RPMI7951 (cell line): ENCODE results near the gene DNER. TPM values are rescaled to one million over a fixed set of nuclear protein-coding genes. Genes with fewer than 3 reads are reported as not detected.
A peak's percentile ranks its signal among the peaks of the same experiment; 100 is the strongest.
"Not testable (repeated sequence)": the region's sequence is repeated elsewhere in the genome, so short reads cannot be mapped to it uniquely, and the experiment has no call there.

ENCODE experiments used
- DNase-seq: peaks from one replicate; pipeline ENCODE4 v3.0.0-alpha.2; 2012; ENCODE audit warnings: low read depth
- total RNA-seq: library from RNA; depleted of rRNA; stranded (reverse); fragments of >200 nt; shearing (Covaris generic); gene quantifications from 2 replicates; pipeline ENCODE4 v1.2.3, GENCODE V29; 2014

Gene DNER
- total RNA-seq, 1 experiment from 2014 or later: 126 TPM

GRCh38 chr2:229405796-229406195, 308.6 kb downstream of the DNER start:
- DNase-seq: no peak

DNA sequence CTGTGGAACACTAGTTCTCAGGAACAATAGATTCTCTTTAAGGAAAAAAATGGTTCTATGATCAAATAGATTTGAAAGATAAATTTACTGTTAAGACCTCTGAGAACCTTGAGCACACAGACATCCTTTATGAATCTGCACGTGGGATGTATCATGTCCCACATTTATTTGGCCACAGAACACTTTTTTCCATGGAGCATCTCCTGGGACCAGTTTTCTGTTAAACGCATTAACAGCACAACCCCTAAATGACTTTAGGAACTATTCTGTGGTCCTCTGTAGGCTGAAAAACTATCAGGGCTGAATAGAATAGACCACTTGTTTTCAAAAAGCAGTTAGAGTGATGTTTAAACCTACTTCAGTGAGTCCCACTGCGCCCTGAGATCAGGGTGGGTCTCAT, 311.1 kb downstream of the DNER start:
- no peak for DNase-seq

DNA sequence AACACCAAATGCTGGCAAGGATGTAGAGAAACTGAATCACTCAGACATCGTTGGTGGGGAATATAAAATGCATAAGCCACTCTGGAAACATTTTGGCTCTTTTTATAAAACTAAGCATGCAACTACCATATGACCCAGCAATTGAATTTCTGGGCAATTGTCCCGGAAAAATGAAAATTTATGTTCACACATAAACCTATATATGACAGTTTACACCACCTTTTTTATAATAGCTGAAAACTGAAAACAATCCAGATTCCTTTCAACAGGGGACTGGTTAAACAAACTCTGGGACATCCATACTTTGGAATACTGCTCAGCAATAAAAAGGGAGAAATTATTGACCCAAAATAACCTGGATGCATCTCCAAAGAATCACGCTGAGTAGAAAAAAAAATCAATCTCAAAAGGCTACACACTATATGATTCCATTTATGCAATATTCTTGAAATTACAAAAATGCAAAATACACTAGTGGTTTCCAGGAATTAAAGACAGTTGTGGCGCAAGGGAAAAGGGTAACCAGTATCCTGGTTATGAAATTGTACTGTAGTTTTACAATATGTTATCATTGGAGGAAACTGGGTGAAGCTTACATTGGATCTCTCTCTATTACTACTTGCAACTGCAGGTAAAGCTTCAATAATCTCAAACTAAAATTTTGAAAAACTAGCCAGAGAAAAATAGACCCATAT, 313.0 kb downstream of the DNER start:
- no peak for DNase-seq

- no peak for DNase-seq
These were observed 320.4 kb downstream of the DNER start for GRCh38 chr2:229393926-229394325.

DNA sequence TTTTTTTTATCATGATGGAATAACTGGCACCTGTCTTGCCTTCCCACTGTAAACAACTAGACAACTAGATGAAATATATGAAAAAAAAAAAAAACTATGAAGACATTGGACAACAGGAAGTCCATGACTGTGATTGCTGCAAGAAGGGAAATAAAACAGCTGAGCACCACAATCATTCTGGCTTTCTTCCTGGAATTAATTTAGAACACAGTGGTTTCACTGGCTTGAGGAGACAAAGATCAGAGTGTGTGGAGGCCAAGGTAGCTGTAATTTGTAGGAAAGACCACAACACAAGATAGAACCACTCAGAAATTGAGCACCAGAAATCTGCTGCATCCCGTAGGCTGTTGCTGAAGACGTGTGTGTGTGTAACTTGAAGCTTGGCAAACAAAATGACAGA, 322.2 kb downstream of the DNER start:
- peak; percentile 78 for DNase-seq

DNA sequence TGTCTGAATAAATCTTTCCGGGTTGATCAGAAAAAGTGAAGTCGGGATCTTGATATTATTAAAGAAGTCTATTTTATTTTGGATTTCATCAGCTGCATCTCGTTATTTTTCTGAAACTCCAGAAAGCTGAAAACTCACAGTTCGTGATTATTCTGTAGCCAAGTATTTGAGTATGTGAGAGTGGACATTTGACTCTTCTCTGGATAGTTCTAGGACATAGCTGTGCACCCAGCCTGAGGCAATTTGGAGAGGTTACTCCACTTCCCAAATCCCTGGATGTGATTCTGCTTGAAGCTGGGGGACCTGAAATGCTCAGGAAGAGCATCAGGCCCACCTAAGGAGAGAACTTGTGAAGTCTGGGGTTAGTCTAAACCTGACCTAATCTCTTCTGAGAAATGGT, 325.6 kb downstream of the DNER start:
- no peak for DNase-seq

DNA sequence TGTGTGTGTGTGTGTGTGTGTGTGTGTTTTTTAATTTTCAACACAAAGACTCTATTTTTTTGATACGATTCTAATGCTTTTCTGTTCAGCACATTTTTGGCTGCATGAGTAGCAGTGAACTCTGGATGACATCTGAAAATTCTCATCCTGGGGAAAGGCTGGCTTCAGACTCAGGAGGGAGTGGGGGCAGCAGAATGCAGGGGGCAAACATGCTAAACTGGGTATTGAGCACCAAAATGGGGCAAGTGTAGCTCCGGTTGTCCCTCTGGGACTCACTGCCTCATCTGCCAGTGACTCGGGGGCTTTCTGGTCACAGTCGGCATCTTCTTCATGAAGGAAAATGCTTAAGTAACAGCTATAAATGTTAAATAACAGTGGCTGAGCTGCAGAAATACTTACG, 326.5 kb downstream of the DNER start:
- DNase-seq: no peak

DNA sequence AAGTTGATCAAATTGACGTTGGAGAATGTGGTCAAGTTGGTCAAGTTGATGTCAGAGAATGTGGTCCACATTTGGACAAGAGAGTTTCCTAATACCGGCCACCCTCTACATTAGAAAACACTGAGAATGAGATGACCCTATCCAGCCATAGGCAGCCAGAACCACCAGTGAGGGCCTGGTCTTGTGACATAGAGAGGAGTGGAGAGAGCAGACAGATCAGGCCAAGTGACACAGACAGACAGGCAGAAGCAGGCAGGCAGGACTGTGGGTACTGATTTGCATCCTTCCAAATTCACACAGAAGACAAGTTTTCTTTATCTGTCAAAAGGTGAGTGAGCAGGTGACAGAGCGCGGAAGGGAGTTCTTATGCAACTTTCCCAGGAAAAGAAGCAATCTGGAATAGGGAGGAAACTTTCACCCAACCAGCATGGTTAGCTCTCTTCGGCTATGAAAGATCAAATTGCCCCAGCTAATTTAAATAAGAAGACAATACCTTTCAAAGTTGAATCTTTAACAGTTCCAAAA, 334.2 kb downstream of the DNER start:
- peak; percentile 51 for DNase-seq

DNA sequence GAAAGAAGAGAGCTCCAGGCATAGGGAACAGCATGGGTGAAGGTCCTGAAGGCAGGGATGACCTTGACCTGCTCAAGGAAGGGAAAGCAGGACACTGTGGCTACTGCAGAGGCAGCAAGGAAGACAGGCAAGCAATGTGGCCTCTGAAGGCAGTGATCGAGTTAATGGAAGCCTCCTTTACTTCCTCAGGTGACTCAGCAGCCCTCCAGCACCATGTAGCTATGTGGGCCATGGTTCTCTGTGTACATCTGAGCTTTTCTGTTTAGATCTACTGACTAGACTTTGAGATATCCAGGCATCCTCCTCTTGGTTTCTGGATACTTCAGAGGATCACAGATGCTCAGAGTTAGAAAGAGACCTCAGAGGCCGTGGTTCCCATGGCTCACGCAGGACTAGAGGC, 336.0 kb downstream of the DNER start:
- DNase-seq: peak; percentile 63

DNA sequence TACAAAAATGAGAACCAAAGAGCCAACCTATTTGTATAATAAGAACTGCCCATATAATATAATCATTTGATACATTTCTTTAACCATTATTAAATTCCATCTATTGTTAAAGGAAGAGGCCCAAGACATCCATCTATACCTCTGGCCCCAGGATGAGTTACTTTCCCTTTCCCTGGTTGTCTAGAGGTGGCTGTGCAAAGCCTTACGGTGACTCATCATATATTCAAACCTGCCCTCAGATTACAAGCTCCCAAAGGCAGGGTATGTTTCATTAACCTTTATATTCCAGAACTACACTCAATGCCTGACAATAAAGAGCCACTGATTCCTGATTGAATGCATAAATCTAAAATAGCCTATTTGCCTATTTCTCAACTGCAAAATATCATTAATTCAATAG, 337.5 kb downstream of the DNER start:
- DNase-seq: peak; percentile 70

DNA sequence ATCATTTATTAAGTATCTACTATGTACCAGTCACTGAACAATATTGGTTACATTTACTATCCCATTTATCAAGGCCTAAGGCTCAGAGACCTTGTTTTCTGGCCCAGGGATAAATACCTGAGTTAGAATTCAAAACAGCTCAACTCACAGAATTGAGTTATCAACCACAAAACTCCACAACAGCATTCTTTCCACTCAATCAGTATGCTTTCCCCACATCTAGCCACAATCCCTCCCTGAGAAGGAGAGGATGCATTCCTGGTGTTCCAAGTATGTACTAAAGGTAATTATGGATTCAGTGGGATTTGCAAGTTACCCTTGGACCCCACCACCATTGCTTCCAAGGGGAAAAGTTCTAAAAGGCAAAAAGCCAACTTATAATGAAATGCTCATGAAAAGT, 339.1 kb downstream of the DNER start:
- no peak for DNase-seq

DNA sequence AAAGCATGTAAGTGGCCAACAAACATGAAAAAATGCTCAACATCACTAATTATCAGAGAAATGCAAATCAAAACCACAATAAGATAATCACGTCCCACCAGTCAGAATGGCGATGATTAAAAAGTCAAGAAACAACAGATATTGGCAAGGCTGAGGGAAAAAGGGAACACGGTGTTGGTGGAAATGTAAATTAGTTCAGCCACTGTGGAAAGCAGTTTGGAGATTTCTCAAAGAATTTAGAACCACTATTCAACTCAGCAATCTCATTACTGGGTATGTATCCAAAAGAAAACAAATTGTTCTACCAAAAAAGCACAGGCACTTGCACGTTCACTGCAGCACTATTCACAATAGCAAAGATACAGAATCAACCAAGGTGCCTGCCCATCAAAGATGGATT, 341.0 kb downstream of the DNER start:
- DNase-seq: not testable (repeated sequence)

- no peak for DNase-seq
These were observed 342.1 kb downstream of the DNER start for GRCh38 chr2:229372207-229372606.

DNA sequence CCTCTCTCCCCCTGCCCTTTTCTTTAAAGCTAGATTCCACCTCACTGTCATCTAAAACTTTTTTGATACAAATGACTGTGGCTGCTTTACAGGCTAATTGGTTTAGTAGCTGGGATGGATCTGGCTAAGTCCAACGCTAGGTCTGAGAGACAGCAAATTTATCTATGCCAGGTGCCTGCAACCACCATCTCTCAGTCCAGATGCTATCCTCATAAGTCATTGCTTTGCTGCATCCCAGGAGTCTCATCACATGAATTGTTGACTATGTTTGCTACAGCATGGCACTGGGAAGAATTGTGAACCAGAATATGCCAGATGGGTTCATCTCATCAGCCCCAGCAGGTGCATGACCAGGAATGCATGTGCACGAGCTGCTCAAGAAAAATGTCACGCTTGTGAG, 343.3 kb downstream of the DNER start:
- no peak for DNase-seq

DNA sequence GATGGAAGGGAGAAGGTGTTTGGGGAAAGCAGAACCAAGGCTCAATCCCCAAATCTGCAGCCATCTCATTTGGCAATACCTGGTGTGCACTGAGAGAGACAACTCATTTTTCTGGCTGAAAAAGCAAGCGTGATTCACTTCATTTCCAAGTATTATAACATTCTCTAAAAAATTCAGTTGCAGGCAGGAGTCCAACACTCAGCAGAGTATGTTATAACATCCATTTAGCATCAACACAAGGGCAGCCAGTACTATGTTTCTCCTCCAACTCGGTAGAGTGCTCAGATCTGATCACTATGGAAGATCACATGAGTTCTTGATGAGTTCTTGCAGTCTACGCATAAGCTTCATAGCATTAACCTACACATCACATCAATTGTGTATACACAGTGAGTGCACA, 343.8 kb downstream of the DNER start:
- DNase-seq: no peak

DNA sequence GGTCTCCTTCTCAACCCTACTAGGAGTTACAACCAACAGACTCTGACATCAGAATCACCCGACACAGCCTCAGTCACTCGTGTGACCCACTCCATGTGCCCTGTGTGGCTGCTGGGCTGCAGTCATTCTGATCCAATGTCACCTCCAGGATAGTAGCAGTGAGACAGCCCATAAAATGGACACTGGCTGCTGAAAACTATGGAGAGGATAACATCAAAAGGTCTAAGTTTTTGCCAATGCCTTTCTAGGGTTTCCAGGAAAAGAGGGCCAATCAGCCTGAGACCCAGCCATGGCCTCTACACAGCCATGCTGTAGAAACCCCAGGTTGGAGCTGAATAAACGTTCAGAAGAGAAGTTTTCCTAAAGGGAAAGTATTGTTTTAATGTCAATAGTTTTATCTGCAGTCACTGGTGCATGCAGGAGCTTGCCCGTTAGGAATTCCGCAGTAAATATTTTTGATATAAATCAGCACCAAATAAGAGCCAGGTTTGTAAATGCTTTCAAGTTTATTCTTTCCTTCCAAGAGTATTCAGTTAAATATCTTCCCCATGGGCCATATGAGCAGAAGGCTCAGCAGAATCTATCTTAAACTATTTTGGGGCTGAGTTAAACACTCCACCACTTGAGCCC, 351.1 kb downstream of the DNER start:
- no peak for DNase-seq

DNA sequence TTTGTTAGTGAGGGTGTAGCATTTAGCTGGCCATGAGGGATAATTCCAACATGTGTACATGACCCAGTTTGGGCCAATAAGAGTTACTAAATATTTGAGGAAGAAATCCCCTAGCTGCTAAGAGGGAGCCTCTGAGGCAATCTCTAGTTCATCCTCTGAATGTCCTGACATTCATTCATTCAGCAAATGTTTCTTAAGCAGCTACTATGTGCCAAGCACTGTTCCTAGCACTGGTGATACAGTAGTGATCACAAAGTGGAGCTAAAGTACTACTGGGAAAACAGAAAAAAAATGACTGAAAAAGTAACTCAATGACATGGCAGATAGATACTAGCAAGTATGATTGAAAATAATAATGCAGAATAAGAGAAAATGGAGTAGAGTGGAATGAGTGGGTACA, 363.5 kb downstream of the DNER start:
- DNase-seq: no peak

DNA sequence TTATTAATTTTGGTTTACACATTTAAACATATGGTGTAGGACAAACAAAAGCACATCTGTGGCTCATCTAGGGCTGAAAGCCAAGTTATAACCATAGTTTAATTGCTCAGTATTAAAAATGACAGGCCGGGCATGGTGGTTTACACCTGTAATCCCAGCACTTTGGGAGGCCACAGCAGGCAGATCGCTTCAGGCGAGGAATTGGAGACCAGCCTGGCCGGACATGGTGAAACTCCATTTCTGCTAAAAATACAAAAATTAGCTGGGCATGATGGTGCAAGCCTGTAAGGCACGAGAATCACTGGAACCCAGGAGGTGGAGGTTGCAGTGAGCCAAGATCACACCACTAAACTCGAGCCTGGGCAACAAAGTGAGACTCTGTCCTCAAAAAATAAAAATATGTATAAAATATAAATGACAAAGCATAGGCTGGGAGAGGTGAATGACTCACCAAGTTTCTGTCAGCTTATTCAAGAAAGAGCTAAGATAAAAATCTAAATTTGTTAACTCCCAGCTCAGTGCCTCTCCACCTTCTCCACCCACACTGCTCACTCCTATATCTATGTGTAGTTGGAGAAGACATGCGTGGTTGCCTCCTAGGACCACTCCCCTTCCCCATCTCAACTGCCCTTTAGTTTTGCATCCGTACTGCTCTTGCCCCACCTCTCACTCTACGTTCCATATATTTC, 364.1 kb downstream of the DNER start:
- DNase-seq: peak; percentile 62

DNA sequence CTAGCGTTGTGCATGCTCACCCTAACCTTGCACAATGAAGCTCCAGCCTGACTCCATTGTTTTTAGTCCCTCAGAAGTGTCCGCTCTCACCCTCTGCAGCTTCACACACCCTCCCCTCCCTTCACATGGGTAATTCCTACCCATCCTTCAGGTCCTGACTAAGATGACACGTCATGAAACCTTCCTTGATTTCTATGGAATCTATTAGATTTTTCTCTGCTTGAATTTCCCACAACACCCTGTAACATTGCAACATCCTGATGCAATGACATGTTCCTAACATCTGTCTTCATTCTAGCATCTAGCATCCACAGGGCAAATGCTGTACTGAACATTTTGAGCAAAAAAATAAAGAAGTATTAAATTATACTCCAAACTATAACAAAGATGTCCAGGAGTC, 366.2 kb downstream of the DNER start:
- DNase-seq: peak; percentile 59

DNA sequence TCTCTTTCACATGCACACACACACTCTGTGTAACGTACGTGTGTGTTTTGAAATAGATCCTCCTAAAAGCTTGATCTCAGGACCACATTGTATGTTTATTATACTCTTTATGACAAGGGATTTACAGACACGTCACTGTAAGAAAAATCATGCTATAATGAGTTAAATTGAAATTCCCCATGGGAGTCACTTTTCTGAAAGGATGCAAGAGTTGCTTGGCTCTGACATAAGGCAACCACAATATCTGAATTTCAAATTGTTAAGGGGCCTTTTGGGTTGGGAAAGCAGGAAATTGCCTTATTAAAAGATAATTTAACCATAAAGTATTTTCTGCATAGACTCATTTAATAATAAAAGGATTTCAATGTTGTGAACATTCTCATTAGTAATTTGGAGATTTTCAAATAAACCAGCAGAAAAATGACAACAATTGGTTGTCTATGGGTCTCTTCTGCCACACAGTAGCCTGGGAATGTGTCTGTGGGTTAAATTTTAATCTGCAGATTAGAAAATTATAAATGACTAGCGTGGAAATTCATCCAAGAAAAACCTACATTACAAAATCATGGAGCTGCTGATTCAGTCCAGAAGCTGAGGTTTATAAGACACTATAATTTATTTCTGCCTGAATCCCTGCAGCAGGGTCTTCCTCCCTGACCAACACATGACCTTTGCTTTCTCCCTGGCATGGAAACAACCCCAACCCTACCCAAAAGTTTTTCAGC, 367.4 kb downstream of the DNER start:
- no peak for DNase-seq

- DNase-seq: no peak
These were observed 369.4 kb downstream of the DNER start for GRCh38 chr2:229344955-229345354.

- DNase-seq: peak; percentile 86
These were observed 370.2 kb downstream of the DNER start for GRCh38 chr2:229344151-229344551.
